RWPE2 (cell line): ENCODE data around the gene ADORA3.

Experiments used
- ATAC-seq: fragments of 200-7000 bp; cut with Tn5 transposase; 3 replicates; pipeline ENCODE4 v1.9.1; 2021; ENCODE audit warnings: low read depth
- DNase-seq: peaks from one replicate; pipeline ENCODE4 v3.0.0-alpha.2; 2020; ENCODE audit warnings: low spot score
- H3K27ac ChIP-seq: fragments of 450-650 bp; 2 replicates; pipeline ENCODE4 v1.5.1; 2017; ENCODE audit warnings: mild to moderate bottlenecking; ENCODE audit not compliant: poor library complexity, severe bottlenecking
- H3K27me3 ChIP-seq: fragments of 250-450 bp; sonication (Bioruptor Pico); 2 replicates; pipeline ENCODE4 v1.5.1; 2021; ENCODE audit warnings: mild to moderate bottlenecking, moderate library complexity; ENCODE audit not compliant: insufficient read depth, poor library complexity, severe bottlenecking
- H3K36me3 ChIP-seq: fragments of 250-450 bp; sonication (Bioruptor Pico); 2 replicates; pipeline ENCODE4 v1.5.1; 2020; ENCODE audit warnings: low read depth, mild to moderate bottlenecking, moderate library complexity
- H3K4me1 ChIP-seq: fragments of 250-450 bp; sonication (Bioruptor Pico); 2 replicates; pipeline ENCODE4 v1.5.1; 2021; ENCODE audit warnings: mild to moderate bottlenecking, moderate library complexity; ENCODE audit not compliant: insufficient read depth, poor library complexity, severe bottlenecking
- H3K4me3 ChIP-seq: fragments of 250-450 bp; sonication (Bioruptor Pico); 2 replicates; pipeline ENCODE4 v1.5.1; 2021; ENCODE audit warnings: mild to moderate bottlenecking, moderate library complexity; ENCODE audit not compliant: severe bottlenecking
- H3K9me3 ChIP-seq: fragments of 250-450 bp; sonication (Bioruptor Pico); 2 replicates; pipeline ENCODE4 v1.5.1; 2021; ENCODE audit warnings: mild to moderate bottlenecking, moderate library complexity; ENCODE audit not compliant: severe bottlenecking
- CTCF ChIP-seq: fragments of 450-650 bp; IDR thresholded peaks from one replicate; pipeline ENCODE4 v1.5.1; 2017; ENCODE audit warnings: mild to moderate bottlenecking, moderate library complexity; ENCODE audit not compliant: poor library complexity, severe bottlenecking

The ADORA3 gene

DNA sequence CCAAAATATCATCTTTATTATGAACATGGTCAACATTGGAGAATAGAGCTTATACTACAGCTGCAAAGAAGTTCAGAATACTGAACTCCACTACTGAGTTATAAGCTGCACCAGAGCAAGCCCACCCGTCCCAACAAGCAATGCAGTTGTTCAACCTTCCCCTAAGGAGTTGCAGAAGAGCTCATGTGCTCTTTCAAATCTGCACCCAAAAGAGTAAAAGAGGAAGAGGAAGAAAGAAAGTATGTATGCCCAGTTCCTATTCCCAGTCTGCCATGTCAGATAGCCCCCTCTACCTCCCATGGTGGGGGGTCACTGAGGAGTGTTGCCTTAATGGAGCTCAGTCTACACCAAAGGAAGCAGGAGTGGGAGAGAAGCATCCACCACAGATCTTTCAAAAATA is 22.8 kb downstream of the ADORA3 start:
- no peak for TF ChIP-seq CTCF
- H3K27me3 ChIP-seq, result no peaks in the 10 kb centered on the region
- H3K36me3 ChIP-seq, result no peaks in the 10 kb centered on the region
- no peak overlapping the region for H3K4me3 ChIP-seq
- ATAC-seq, result no peak
- no peaks in the 10 kb centered on the region for H3K9me3 ChIP-seq
- no peaks in the 10 kb centered on the region for H3K4me1 ChIP-seq
- DNase-seq, result no peak
- no peak overlapping the region for H3K27ac ChIP-seq

DNA sequence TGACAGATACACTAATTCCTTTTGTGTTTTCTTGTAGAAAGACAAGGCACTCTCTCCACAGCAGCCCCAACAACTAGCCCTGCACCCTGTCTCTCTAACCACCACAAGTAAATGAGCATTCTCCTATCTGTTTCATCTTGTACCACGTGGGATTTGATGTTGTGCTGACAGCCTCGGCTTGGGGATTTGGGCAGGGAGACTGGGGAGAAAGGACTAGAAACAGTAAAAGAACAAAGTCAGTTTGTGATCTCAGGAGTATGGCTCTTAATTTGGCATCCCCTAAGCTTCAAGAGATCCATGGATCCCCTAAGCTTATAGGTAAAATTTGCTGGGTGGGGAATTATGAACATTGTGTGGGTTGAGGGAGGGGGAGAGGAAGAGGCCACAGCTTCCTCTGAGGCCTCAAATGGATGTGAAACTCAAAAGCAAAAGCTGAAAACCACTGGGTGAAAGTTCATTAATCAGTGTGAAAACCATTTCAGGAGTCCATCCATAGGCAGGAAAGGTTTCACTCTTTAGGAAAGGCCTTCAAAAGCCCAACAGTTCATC is 26.6 kb downstream of the ADORA3 start:
- H3K36me3 ChIP-seq, result no peaks in the 10 kb centered on the region
- DNase-seq (no peak), ATAC-seq (no peak)
- H3K27ac ChIP-seq, result no peak overlapping the region
- H3K4me1 ChIP-seq, result no peaks in the 10 kb centered on the region
- no peak overlapping the region for H3K4me3 ChIP-seq
- no peaks in the 10 kb centered on the region for H3K27me3 ChIP-seq
- TF ChIP-seq CTCF, result no peak
- no peaks in the 10 kb centered on the region for H3K9me3 ChIP-seq

- ATAC-seq, result no peak
- no peak for TF ChIP-seq CTCF
- no peak for DNase-seq
- no peaks in the 10 kb centered on the region for H3K9me3 ChIP-seq
- H3K27me3 ChIP-seq, result no peaks in the 10 kb centered on the region
- no peak overlapping the region for H3K27ac ChIP-seq
- H3K36me3 ChIP-seq, result no peaks in the 10 kb centered on the region
- no peak overlapping the region for H3K4me3 ChIP-seq
- H3K4me1 ChIP-seq, result no peaks in the 10 kb centered on the region
These were observed 27.2 kb downstream of the ADORA3 start for GRCh38 chr1:111476214-111476613.

DNA sequence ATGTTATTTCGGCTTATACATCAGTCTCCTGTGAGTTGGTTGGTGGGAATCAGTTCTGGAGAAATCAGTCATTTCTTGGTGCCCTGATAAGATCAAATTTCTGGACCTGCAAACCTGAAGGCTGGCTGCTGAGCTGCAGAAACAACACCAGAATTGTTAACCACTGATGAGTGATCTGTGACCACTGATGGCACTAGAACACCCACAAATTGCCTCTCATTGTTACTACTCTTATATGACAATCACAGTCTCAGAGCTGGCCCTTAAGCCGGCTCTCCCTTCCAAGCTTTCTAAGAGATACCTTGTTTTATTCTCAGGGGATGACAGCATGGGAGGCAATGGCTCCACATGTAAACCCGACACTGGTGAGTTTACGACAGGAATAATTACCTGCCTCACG is 27.7 kb downstream of the ADORA3 start:
- Histone ChIP-seq H3K36me3 (no peaks in the 10 kb centered on the region), H3K27ac (no peak overlapping the region), H3K4me3 (no peak overlapping the region), H3K9me3 (no peaks in the 10 kb centered on the region), H3K4me1 (no peaks in the 10 kb centered on the region), H3K27me3 (no peaks in the 10 kb centered on the region)
- no peak for TF ChIP-seq CTCF
- ATAC-seq (no peak), DNase-seq (no peak)

GRCh38 chr1:111474521-111474920 is 28.9 kb downstream of the ADORA3 start:
- no peaks in the 10 kb centered on the region for H3K27me3 ChIP-seq
- no peak for DNase-seq
- H3K9me3 ChIP-seq, result no peaks in the 10 kb centered on the region
- no peak overlapping the region for H3K4me3 ChIP-seq
- no peaks in the 10 kb centered on the region for H3K4me1 ChIP-seq
- no peak overlapping the region for H3K27ac ChIP-seq
- TF ChIP-seq CTCF, result no peak
- no peaks in the 10 kb centered on the region for H3K36me3 ChIP-seq
- ATAC-seq, result no peak
